A673 (cell line): ENCODE measurements around the gene RIMS3. TPM values are rescaled to one million over a fixed set of nuclear protein-coding genes. Genes with fewer than 3 reads are reported as not detected.

ENCODE experiments used
- BruUV-seq: library from RNA; stranded (reverse); fragments of 400-500 nt; replicated peaks from 2 replicates; lab custom pipeline; 2021; lab: Mats Ljungman, UMichigan
- CTCF ChIA-PET: fragments of 300-600 bp; sonication (Branson Sonifier 250); formaldehyde crosslinking; loops from one replicate; lab custom pipeline; 2022; ENCODE audit warnings: antibody characterized with exemption; lab: Charles Lee
- POLR2A ChIA-PET: fragments of 300-600 bp; sonication (Branson Sonifier 250); formaldehyde crosslinking; loops from one replicate; lab custom pipeline; 2022; ENCODE audit warnings: antibody characterized with exemption; ENCODE audit not compliant: low non-redundant PET; lab: Charles Lee
- DNase-seq: peaks from one replicate; pipeline ENCODE4 v3.0.0-alpha.2; 2015; ENCODE audit warnings: low spot score
- H3K27ac ChIP-seq: fragments of 200-600 bp; sonication (generic); 2 replicates; pipeline ENCODE4 v1.5.1; 2016; ENCODE audit warnings: mixed run types, low read depth, mild to moderate bottlenecking, mixed read lengths, antibody characterized with exemption, low read length; ENCODE audit not compliant: poor library complexity, severe bottlenecking
- H3K27me3 ChIP-seq: fragments of 200-600 bp; sonication (generic); replicated peaks from 2 replicates; pipeline ENCODE4 v1.6.1; 2017; ENCODE audit warnings: mixed run types, low read depth, mild to moderate bottlenecking, mixed read lengths, antibody characterized with exemption, low read length; ENCODE audit not compliant: insufficient read depth, poor library complexity
- H3K36me3 ChIP-seq: fragments of 200-600 bp; sonication (generic); 2 replicates; pipeline ENCODE4 v1.6.1; 2016; ENCODE audit warnings: mixed run types, mild to moderate bottlenecking, mixed read lengths, antibody characterized with exemption, low read length; ENCODE audit not compliant: insufficient read depth, poor library complexity, severe bottlenecking
- H3K4me1 ChIP-seq: fragments of 200-600 bp; sonication (generic); 2 replicates; pipeline ENCODE4 v1.6.1; 2017; ENCODE audit warnings: mixed run types, mild to moderate bottlenecking, mixed read lengths, antibody characterized with exemption, low read length; ENCODE audit not compliant: insufficient read depth, poor library complexity, severe bottlenecking
- H3K4me3 ChIP-seq: fragments of 200-600 bp; sonication (generic); 2 replicates; pipeline ENCODE4 v1.5.1; 2016; ENCODE audit warnings: low read depth, mixed run types, mild to moderate bottlenecking, mixed read lengths, low read length; ENCODE audit not compliant: poor library complexity, severe bottlenecking
- H3K9me3 ChIP-seq: fragments of 200-600 bp; sonication (generic); 2 replicates; pipeline ENCODE4 v1.6.1; 2016; ENCODE audit warnings: mixed run types, low read depth, mild to moderate bottlenecking, mixed read lengths, antibody characterized with exemption, low read length; ENCODE audit not compliant: poor library complexity, severe bottlenecking
- EZH2 ChIP-seq: fragments of 200-600 bp; sonication (generic); IDR thresholded peaks from 2 replicates; pipeline ENCODE4 v1.6.1; 2017; ENCODE audit warnings: borderline replicate concordance, low read depth, mild to moderate bottlenecking, mixed read lengths, antibody characterized with exemption, low read length; ENCODE audit not compliant: poor library complexity, severe bottlenecking
- intact Hi-C: fragments of 100-400 bp; cut with micrococcal nuclease; formaldehyde crosslinking; loops from one replicate; pipeline ENCODE4 v1.10.0; 2022; ENCODE audit not compliant: unreplicated experiment
- total RNA-seq: library from RNA; stranded (reverse); gene quantifications from 2 replicates; pipeline ENCODE4 v1.2.3, GENCODE V29; 2021
- TF ChIP-seq, protein P1 (sequence below): fragments of 300-800, 200-600 bp; sonication (generic); conservative IDR thresholded peaks from 2 replicates; pipeline ENCODE4 v1.5.1; 2017; ENCODE audit warnings: low read depth, mild to moderate bottlenecking, antibody characterized with exemption, low read length, moderate library complexity, mixed read lengths

Gene RIMS3
- total RNA-seq, 1 experiment from 2014 or later, result 9.9 TPM

- POLR2A ChIA-PET, result no interaction called here
Measured at GRCh38 chr1:40595623-40596022, 69.9 kb downstream of the RIMS3 start.

GRCh38 chr1:40594187-40594531, 71.3 kb downstream of the RIMS3 start:
- TF ChIP-seq EZH2, result no peak
- TF ChIP-seq, protein P1, sequence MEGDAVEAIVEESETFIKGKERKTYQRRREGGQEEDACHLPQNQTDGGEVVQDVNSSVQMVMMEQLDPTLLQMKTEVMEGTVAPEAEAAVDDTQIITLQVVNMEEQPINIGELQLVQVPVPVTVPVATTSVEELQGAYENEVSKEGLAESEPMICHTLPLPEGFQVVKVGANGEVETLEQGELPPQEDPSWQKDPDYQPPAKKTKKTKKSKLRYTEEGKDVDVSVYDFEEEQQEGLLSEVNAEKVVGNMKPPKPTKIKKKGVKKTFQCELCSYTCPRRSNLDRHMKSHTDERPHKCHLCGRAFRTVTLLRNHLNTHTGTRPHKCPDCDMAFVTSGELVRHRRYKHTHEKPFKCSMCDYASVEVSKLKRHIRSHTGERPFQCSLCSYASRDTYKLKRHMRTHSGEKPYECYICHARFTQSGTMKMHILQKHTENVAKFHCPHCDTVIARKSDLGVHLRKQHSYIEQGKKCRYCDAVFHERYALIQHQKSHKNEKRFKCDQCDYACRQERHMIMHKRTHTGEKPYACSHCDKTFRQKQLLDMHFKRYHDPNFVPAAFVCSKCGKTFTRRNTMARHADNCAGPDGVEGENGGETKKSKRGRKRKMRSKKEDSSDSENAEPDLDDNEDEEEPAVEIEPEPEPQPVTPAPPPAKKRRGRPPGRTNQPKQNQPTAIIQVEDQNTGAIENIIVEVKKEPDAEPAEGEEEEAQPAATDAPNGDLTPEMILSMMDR, result no peak
- DNase-seq, result no peak
- no TSS peak for BruUV-seq
- intact Hi-C loops, result no loop called here
- no peak overlapping the region for H3K27ac ChIP-seq
- ChIA-PET CTCF (no interaction called here), POLR2A (no interaction called here)
- H3K9me3 ChIP-seq, result no peaks in the 10 kb centered on the region
- no peaks in the 10 kb centered on the region for H3K4me1 ChIP-seq
- H3K4me3 ChIP-seq, result no peak overlapping the region
- no peaks in the 10 kb centered on the region for H3K27me3 ChIP-seq
- H3K36me3 ChIP-seq, result no peaks in the 10 kb centered on the region

More at GRCh38 chr1:40595623-40596022, 69.9 kb downstream of the RIMS3 start:
- intact Hi-C loops, result no loop called here
- no peak overlapping the region for H3K4me3 ChIP-seq
- H3K27me3 ChIP-seq, result no peaks in the 10 kb centered on the region
- H3K9me3 ChIP-seq, result no peaks in the 10 kb centered on the region
- no TSS peak for BruUV-seq
- CTCF ChIA-PET, result no interaction called here
- H3K27ac ChIP-seq, result no peak overlapping the region
- no peaks in the 10 kb centered on the region for H3K4me1 ChIP-seq
- TF ChIP-seq EZH2, result no peak
- TF ChIP-seq, protein P1, result no peak
- no peaks in the 10 kb centered on the region for H3K36me3 ChIP-seq
- no peak for DNase-seq

DNA sequence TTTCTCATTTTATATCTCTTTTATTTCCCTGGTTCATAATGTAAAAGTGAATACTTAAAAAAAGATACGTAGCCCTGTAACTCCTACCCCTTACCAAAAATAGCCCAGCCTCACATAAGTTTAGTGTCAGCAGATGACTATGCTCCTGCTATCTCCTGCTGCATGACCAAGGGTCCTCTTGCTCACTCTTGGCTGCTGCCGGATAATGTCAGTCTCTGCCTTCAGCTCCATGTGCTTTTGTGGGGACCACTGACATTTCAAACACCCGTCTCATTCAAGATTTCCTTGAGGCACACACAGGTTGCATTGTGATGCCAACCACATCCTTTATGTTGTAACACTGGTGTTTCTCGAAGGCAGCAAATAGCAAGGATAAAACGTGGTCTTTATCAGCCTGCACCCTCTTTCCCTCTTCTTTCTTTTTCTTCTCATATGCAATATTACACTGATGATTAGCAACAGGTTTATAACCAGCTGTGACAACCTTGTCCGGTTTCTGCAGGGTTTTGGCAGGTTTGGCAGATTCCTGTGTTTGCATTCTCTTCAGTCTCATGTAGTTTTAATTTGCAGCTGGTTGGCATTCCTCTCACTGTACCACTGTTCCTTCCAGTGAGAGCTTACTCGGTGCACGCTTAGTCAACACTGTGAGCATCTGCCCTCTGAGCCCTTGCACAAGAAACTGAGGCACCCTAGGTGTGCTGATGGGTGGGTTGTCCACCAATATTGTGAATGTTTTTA, 71.9 kb downstream of the RIMS3 start:
- TF ChIP-seq EZH2, result no peak
- TF ChIP-seq, protein P1, result no peak
- BruUV-seq, result no TSS peak
- Histone ChIP-seq H3K27me3 (no peaks in the 10 kb centered on the region), H3K36me3 (no peaks in the 10 kb centered on the region), H3K27ac (no peak overlapping the region), H3K4me1 (no peaks in the 10 kb centered on the region), H3K9me3 (no peaks in the 10 kb centered on the region), H3K4me3 (no peak overlapping the region)
- intact Hi-C loops, result no loop called here
- DNase-seq, result no peak
- ChIA-PET CTCF (no interaction called here), POLR2A (no interaction called here)
